ENCODE measurements around the gene RHOBTB1. TPM values are rescaled to one million over a fixed set of nuclear protein-coding genes. Genes with fewer than 3 reads are reported as not detected.

Gene RHOBTB1
- total and polyA plus RNA-seq, 12 donors: 4.3 to 20.5 (median 12.3) TPM

DNA sequence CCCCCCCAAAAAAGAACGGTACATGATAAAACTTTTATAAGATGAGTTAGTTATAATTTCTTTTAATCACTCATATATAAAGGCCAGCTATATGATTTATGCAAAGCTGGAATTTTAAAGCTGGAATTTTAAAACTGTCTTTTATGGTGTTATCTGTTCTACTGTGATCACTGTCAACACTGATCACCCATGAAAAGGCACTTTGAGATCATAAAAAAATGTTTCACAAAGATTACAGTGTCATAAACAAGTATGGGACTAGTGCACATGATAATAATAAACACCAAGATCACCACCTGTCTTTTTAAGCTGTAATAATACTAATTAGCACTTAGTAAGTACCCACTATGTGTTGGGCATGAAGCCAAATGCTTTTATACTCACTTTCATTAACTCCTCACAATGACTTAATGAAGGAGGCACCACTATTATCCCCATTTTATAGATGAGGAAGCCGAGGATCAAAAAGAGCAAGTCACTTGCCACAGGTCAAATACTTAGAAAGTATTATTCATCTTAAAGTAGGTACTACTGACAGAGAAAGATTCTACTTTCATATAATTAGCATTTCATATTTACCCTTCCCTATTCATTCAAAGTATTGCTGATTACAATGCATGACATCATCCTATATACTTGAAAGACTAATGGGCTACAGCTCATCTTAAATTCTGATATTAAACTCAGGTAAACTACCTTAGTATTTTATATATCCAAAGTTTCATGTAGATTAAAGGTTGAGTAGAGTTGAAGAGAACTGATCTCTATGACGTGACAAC lies 8.3 kb upstream of the RHOBTB1 start:
- Histone ChIP-seq H3K4me3 (no peak overlapping the region), H3K36me3 (no peaks in the 10 kb centered on the region), H3K4me1 (peaks cover 0 to 10% (median 0%) of the 10 kb centered on the region in 9 donors), H3K9me3 (no peaks in the 10 kb centered on the region), H3K27me3 (no peaks in the 10 kb centered on the region), H3K27ac (no peak overlapping the region)
- DNase-seq: no peak
- intact Hi-C loops (cut with DNase I): loop anchor here in 2 of 10 donors (10.0 kb wide), 1 partner anchor 67 kb away; no protein-coding TSS in a partner anchor
- WGBS, 2 donors: 85 to 87% methylated on average over 3 of the region's 3 CpGs
- TF ChIP-seq, protein P1, sequence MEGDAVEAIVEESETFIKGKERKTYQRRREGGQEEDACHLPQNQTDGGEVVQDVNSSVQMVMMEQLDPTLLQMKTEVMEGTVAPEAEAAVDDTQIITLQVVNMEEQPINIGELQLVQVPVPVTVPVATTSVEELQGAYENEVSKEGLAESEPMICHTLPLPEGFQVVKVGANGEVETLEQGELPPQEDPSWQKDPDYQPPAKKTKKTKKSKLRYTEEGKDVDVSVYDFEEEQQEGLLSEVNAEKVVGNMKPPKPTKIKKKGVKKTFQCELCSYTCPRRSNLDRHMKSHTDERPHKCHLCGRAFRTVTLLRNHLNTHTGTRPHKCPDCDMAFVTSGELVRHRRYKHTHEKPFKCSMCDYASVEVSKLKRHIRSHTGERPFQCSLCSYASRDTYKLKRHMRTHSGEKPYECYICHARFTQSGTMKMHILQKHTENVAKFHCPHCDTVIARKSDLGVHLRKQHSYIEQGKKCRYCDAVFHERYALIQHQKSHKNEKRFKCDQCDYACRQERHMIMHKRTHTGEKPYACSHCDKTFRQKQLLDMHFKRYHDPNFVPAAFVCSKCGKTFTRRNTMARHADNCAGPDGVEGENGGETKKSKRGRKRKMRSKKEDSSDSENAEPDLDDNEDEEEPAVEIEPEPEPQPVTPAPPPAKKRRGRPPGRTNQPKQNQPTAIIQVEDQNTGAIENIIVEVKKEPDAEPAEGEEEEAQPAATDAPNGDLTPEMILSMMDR (IDR thresholded peaks at IDR 0.05): no peak
- no peak for ATAC-seq

DNA sequence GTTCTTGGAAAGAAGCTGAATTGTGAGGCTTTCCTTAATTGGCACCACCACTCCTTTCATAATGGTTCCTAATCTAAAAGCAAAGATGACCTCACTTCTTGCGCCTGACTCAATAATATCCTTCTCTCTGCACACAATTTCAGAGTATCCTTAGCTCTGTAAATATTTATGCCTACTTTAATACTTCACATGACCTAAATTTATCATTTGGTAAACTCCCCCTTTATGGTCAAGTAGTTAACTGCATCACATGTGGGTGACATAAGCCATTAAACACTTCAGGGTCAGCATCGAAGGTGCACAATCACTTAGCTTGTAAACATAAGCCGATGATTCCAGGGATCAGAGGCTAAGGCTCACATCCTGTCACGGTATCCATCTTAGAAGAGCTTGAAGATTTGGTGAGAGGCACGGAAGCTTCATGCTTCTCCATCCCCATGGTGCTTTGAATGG lies 7.3 kb upstream of the RHOBTB1 start:
- Histone ChIP-seq H3K9me3 (no peaks in the 10 kb centered on the region), H3K27me3 (no peaks in the 10 kb centered on the region), H3K4me3 (no peak overlapping the region), H3K4me1 (peaks cover 0 to 10% (median 0%) of the 10 kb centered on the region in 9 donors), H3K27ac (no peak overlapping the region), H3K36me3 (no peaks in the 10 kb centered on the region)
- TF ChIP-seq, protein P1 (IDR thresholded peaks at IDR 0.05): no peak
- intact Hi-C loops (cut with DNase I): loop anchor here in 2 of 10 donors (10.0 kb wide), 1 partner anchor 66 kb away; no protein-coding TSS in a partner anchor
- WGBS, 2 donors: 85 to 88% methylated on average over 5 of the region's 5 CpGs
- DNase-seq (no peak), ATAC-seq (no peak)

DNA sequence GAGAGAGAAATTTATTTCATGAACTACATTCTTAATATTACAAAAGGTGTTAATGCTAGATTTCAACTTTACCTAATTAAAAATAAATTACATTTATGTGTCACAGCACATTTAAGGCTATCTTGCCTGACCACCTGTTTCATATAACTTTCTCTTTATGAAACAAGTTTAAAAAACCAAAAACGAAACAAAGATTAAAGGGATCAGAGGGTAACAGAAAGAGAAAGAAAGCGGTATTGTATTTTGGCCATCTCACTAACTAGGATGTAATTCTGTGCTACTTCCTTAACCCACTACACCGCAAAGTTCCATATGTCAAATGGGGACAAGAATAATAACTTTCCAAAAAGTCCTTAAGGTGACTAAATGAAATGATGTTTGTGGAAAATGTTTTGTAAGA lies 6.3 kb upstream of the RHOBTB1 start:
- H3K27me3 ChIP-seq: no peaks in the 10 kb centered on the region
- TF ChIP-seq, protein P1 (IDR thresholded peaks at IDR 0.05): no peak
- intact Hi-C loops (cut with DNase I): loop anchor here in 2 of 10 donors (10.0 kb wide), 1 partner anchor 65 kb away; no protein-coding TSS in a partner anchor
- H3K27ac ChIP-seq: no peak overlapping the region
- no peak overlapping the region for H3K4me3 ChIP-seq
- DNase-seq (no peak), ATAC-seq (no peak)
- H3K9me3 ChIP-seq: no peaks in the 10 kb centered on the region
- peaks cover 0 to 10% (median under 1%) of the 10 kb centered on the region in 9 donors for H3K4me1 ChIP-seq
- no peaks in the 10 kb centered on the region for H3K36me3 ChIP-seq
- WGBS, 2 donors: 80 to 87% methylated on average over 3 of the region's 3 CpGs

DNA sequence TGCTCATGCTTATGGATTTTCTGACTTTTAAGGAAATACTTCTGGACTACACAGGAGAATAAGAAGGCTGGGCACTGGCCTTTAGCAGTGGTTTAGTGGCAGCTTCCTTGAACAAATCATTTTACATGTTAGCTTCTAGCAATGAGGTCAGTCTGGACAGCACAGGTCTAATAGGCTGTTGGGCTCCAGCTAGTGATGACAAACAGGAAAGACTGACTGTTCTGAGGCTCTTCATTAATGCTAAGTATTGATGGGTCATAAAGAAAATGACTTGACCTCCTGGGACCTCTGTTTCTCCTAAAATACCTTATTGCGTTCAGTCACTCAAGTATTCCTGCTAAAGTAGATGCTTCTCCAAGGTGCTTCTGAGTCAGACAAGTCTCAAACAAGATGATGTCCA lies 4.9 kb upstream of the RHOBTB1 start:
- no peaks in the 10 kb centered on the region for H3K27me3 ChIP-seq
- H3K4me3 ChIP-seq: no peak overlapping the region
- TF ChIP-seq, protein P1 (IDR thresholded peaks at IDR 0.05): no peak
- ATAC-seq (no peak), DNase-seq (no peak)
- intact Hi-C loops (cut with DNase I): loop anchor here in 1 of 10 donors (10.0 kb wide), 1 partner anchor 54 kb away; no protein-coding TSS in a partner anchor
- no peaks in the 10 kb centered on the region for H3K9me3 ChIP-seq
- WGBS, 2 donors: 91 to 97% methylated on average over 1 of the region's 1 CpG
- H3K27ac ChIP-seq: no peak overlapping the region
- H3K4me1 ChIP-seq: peaks cover 0 to 19% (median 7%) of the 10 kb centered on the region in 9 donors
- H3K36me3 ChIP-seq: no peaks in the 10 kb centered on the region
